Astrocyte of the hippocampus (primary cell): ENCODE results near the gene TOP2B.
A peak's percentile ranks its signal among the peaks of the same experiment; 100 is the strongest.

Source experiments
- DNase-seq: peaks from one replicate; pipeline ENCODE4 v3.0.0; 2011; ENCODE audit warnings: low read depth, low spot score

TOP2B gene

DNA sequence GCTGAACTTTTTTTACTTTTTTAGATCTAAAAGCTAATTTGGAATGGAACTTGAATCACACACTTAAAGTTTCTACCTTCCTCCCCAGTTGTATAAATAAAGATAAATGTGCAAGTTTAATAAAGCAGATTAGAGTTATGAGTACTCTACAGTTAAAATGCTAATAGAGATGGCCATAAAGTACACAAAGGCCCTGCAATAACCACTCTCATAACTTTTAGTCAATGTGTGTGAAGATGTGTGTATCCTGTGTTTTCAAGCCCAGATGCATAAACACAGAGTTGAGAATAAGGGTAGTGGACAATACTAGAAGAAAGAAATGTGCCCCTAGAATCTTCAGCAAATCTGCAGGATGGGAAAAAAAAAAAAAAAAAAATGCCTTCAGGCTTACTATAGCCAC lies 45.3 kb downstream of the TOP2B start:
- DNase-seq, result no peak

DNA sequence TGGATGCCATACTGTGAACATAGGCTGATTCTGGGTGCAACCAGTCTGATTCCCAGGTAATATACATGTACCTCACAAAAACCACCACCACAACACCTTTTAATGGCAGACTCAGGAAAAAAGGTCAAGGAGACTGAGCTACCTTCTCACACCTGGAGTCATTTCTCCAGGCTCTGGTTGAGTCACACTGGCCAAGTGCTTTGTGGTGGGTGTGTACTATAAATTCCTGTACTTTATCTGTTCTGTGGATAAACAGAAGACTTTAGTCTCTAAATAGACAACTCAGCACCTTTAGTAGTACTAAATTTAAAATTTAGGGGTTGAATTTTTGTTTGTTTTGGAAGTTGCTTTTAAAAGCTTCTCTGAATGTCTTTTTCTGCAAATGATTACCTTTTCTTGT lies 46.7 kb downstream of the TOP2B start:
- no peak for DNase-seq

DNA sequence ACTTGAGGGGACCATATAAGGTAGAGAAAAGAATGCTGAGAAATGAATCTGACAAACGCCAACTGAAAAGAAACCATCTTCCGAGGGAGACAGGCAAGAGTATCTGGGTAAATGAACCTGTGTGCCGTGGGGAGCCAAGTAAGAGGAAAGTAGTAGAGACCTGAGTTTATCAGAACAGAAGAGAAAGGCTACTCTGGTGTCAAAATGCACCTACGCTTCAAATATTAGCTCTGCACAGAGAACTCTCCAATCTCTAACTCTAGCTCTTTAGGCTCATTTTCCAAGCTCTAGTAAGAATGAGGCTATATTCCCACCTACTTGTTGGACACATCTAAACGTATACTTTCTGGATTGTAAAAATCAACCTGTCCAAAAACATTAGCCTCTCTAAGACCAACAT lies 53.5 kb downstream of the TOP2B start:
- DNase-seq, result no peak

DNA sequence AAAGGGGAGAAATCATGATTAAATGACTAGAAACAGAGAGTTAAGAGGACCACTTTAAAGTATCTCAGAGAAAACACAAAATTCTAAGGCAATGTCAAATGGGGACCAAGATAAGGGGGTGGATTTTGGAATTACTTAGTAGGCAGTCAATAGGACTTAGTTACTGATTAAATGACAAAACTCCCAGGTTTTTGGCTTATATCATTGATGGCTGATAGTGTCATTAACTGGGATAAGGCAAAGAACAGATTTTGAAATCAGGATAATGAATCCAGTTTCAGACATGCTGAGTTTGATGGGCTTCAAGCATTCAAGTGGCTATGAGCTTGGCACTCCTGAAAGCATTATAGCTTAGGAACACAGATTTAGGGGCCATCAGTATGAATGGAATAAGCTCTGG lies 53.9 kb downstream of the TOP2B start:
- DNase-seq, result no peak

DNA sequence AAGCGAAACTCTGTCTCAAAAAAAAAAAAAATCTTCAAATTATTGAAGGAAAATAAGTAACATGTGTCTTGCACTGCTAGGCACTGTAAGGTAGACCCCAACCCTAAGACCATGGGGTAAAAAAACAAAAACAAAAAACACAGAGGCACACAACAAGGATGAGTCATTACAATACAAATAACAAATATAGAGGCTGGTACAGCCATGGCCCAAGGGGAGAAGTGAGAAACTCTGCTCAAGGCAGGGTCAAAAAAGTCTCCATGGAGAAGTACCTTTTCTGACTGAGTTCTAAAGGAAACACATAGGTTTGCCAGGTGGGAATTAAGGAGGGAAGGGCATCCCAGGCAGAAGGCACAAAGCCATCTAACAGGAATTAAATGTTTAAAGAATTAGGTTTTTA lies 54.5 kb downstream of the TOP2B start:
- no peak for DNase-seq

DNA sequence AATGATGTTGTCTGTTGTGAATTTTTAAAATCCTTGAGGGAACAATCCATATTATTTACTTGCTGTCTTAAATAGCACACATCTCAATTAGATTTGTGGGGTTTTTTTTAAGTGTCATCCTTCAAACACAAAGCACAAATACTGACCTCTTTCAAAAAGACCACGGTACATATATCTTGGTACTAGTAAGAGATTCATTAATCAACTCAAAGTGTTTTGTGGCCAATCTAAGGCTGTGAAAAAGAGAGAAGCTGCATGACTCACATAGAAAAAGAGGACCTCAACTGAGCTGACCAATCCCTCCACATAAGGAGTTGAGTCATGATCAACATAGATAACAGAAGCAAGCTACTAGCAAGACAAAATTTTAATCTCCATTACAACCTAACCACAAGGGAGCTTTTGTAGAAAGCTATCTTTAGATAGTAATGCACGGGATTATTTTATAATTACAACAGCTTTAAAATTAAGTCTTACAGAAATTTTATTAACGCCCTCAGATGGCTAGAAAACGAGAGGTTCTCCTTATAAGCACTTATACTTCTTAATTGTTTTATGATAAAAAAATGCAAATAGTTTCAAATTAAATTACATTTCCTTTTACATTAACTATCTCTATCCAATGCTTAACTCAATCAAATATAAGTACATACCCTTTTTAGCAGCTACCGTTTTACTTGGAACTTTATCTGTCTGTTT lies 60.5 kb downstream of the TOP2B start:
- peak; percentile 86 for DNase-seq

DNA sequence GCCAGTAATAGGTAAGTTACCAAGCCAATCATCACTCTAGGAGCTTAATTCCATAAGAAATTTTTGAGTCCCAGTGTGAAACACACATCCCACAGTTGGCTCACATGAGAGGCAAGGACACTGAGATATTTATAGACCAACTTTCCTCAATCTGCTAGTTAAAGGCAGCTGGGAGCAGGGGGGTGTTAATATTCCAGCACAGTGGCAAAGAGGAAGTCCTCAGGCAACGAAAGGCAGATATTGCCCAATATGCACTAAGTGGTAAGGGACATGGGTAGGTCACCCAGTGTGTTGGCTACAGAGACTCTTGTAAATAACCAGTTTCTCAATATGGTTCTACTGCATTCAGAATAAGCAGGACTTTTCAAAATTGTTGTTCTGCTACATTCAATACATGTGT lies 61.0 kb downstream of the TOP2B start:
- DNase-seq, result peak; percentile 28

DNA sequence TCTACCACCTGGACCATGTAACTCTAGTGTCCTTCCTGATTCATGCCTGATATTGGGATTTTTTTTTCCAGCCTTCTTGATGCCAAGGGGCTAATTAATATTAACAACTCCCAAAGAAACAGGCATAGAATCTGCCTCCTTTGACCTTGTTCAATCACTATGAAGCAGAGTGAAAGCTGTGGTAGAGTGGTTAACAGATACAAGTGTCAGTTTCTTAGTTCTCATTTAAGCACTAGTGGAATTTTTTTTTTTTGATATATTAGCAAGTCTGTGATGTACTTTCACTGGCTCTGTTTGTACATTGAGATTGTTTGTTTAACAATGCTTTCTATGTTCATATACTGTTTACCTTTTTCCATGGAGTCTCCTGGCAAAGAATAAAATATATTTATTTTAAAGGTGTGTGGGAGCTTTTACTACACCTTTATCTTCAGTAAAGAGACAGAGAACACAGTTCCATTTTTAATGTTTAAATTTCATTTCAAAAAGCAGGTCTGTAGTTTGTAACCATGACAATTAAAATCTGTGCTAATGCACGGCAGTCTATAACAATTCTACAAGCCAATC lies 67.1 kb downstream of the TOP2B start:
- DNase-seq, result no peak

DNA sequence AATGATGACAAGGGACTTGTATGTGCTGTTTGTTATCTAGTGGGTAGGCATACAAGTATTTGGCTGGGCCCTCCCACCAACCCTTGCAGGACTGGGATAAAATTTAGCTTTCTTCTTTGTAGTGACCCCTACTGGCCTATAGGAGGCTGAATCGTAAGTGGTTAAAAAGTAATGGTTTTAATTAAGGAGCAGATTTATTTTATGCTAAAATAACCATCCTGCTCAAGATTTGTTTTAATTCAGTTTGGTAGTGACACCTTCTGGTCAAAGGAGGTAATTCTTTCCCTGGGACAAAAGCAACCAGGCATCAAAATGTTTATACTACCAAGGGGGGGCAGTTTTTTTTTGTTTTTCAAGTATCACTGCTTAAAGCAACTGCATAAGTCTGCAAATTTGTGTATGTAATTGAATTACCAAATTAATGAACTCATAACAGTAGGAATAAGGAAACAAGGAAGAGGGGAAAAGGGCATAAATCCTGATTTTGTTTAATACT lies 70.7 kb downstream of the TOP2B start:
- peak; percentile 84 for DNase-seq

DNA sequence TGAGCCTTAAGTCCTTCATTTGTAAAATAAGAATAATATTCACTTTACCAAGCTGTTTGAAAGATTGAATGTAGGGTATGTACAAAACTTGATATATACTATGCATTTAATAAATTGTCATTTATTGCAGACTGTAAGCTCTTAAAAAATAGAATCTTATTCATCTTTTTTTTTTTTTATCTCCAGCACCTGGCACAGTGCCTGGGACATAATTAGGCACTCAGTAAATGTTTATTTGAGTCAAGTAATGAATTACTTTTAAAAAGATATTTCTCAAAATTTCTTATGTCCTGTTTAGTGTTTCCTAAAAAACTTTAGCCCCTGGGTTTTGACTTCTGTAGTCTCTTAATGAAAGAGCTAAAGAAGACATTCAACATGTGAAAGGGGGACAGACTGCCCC lies 71.7 kb downstream of the TOP2B start:
- DNase-seq, result no peak

DNA sequence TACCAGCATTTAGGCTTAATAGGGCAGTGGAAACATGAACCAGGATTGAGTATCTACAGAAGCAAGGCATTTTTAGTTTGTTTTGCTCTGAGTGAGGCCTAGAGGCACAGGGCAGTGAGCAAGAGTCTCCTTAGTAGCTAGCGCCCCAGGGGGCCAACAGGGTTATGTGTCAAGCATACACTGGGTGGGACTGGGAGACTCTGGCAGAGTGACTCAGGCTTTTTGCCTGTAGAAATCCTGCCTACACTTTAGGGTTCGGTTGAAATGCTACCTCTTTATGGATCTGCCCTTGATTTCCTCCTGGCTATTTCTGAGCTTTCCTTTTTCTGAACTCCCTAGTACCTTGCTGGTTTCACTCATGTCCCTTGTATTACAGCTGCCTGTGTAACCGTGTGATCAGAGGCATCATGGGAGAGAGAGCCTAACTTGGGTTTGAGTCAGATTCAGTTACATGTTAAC lies 72.2 kb downstream of the TOP2B start:
- peak; percentile 69 for DNase-seq

DNA sequence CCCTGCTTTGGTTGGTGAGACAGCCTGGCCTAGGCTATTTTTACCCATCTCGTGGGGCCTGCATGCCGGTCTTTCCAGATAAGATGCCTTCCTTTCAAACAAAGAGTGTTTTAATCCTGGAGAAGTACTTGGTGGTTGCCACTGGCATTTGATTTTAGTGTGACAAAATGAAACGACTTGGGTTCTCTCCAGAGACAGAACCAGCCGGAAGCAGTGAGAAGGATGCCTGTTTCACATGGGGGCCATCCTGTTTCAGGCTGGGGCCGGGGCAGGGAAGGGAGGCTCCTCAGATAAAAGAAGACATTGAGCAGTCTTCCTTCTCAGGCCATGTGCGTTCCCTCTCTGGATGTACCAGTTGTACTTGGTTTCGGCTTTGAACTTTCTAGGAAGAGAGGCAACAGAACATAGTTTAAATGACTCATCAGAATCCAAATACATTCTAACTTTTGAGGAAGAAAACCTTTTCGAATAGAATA lies 74.9 kb downstream of the TOP2B start:
- DNase-seq, result no peak

DNA sequence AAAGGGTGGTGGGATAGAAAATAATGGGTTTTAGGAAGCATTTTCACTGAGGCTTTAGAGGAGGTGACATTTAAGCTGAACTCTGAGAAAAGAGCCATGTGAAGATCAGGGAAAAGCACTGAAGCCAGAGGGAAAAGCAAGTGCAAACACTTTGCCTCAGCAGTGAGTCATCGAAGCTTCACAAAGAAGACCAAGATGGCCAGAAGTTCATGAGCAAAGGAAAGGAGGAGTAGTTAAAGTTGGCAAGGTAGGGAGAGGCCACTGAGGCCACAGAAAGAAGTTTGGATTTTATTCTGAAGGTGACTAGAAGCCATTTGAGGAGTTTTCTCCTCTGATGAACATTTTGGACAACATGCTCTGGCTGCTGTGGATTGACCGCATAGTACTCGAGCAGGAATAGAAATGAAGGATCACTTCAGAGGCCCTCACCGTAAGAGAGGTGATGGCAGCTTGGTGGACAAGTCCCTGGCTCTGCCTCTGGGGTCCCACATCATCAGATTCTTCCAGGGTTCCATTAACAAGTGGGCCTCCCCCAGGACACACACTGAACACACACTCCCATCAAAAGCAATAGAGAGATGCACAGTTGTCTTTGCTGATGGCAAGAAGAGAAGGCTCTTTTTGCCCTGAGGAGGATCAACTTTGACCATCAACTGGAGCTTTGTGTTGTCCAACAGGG lies 75.5 kb downstream of the TOP2B start:
- no peak for DNase-seq

DNA sequence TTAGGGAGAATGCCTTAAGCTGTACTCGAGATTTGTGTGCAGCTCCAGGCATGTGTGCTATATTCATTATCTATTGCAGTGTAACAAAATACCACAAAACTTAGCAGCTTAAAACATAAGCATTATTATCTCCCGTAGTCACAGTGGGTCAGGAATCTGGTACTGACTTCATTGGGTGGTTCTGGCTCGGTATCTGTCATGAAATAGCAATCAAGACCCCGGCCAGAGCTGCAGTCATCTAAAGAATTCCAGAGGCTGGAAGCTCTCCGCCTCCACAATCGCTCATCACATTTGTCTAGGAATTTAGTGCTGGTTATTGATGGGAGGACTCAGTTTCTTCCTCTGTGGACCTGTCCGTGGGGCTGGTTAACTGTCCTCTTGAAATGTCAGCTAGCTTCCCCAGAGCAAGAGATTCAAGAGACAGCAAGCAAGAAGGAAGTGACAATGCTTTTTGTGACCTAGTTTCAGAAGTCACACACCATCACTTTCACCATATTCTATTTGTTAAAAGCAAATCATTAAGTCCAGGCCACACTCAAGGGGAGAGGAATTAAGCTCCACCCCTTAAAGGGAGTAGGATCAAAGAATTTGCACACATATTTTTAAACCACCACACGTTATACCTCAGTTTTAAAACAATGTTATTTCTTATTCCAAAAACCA lies 76.1 kb downstream of the TOP2B start:
- DNase-seq, result no peak

DNA sequence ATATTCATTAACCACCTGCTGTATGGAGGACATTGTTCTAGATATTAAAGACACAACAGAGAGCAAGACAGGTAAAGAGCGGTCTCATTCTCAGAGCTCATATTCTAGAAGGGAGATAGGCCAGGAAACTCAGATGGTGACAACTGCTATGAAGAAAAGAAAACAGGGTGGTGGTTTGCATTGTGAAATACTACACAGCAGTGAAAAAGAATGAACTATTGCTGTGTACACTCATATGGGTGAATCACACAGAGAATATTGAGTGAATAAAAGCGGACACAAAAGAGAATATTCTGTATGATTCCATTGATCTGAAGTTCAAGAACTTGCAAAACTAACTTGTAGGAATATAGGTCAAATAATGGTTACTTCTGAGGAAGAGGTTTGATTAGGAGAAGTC lies 76.7 kb downstream of the TOP2B start:
- DNase-seq, result no peak

DNA sequence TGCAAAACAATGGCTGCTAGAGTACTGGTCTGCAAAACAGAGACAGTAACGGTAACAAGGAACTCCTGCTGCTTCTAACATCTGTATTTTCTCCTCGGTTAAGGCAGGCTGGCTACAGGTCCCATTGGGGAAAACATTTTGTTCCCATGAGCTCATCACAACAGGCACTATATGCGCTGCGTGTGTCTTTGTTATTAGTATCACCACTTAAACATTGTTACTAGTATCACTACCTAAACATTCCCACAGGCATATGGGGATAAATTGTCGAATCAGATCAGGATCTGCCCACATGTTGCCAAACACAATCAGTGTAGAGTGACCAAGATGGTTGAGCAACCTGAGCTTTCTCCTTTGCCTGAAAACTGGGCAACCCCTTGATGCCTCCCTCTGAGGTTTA lies 77.2 kb downstream of the TOP2B start:
- no peak for DNase-seq

DNA sequence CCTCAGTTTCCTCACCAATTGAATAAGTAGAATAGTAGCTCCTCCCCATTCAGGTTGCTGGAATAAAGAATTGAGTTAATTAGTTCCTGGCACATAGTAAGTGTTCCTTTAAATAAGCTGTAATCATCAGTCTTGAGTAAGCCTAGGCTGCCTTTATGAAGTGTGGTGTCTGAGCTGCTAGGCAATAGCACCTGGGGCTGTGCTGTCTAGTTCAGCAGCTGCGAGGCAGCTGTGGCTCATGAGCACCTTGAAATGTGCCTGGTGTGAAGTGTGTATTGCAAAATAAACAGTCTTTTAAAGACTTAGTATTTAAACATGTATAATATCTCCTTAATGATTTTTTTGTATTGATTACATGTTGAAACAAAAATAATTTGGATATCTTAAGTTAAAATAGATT lies 77.6 kb downstream of the TOP2B start:
- DNase-seq, result no peak

DNA sequence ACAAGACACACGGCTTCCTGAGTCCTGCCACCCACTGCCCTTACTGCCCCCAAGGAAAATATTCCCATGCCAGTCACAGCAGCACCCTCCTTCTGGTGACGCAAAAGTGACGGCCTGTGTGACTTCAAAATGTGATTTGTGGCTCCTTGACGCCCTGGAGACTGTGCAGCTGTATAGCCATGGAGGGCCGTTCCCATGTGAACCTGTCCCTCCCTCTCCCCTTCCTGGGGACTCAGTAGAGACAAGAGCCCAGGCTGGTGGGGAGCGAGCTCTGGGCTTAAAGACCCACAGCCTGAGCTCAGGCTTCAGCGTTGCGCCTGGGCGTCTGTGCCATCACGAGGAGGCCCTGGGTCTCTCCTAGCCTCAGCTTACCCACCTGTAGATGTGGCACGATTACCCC lies 78.2 kb downstream of the TOP2B start:
- no peak for DNase-seq

DNA sequence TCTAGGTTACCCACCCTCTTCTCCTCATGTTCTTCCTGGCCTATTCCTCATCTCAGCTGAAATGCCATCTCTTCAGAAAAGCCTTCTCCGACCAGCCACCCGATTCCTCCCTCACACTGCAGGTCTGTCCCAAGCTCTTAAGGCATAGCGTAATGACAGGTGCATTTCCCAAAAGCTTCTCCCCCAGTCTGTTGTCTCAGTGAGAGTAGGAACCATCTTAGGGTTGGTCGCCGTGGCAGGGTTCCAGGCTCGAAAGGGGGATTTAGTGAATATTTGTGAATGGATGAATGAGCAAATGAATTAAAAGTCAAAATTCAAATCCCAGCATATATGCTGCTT lies 78.6 kb downstream of the TOP2B start:
- no peak for DNase-seq

DNA sequence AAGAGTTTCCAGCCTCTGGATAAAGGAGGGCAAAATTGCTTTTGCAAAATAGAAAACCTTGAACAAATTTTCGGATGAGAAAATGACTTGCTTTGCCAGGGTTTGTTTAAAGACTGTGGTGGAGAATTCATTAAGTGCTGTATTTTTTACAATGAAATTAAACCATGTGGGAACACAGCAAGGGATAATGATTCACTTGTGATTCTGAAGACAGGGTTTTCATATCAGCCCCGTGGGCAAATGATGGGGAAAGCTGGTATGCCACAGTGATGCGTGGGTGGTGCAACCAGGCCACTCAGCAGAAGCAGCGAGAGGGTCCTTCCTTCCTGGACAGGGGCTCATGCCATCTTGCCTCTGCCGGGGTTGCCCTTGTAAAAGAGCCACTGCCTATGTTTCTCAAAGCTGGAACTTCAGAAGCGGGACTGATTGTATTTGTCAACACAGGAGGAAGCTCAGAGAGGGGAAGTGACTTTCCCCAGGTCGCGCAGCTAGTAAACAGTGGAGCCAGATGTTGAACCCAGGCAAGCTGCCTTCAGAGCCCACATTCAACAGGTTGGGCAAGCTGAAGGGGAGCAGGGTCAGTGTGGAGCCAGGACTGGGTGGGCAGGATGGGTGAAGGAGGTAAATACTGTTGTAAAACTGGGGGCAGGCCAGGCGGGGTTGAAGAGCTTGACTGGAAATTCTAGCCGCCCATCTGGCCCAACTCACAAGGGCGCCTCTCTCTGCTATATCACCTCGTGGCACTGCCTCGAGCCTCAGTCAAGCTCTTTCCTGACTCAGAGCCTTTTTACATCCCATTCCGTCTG lies 79.1 kb downstream of the TOP2B start:
- DNase-seq, result no peak

DNA sequence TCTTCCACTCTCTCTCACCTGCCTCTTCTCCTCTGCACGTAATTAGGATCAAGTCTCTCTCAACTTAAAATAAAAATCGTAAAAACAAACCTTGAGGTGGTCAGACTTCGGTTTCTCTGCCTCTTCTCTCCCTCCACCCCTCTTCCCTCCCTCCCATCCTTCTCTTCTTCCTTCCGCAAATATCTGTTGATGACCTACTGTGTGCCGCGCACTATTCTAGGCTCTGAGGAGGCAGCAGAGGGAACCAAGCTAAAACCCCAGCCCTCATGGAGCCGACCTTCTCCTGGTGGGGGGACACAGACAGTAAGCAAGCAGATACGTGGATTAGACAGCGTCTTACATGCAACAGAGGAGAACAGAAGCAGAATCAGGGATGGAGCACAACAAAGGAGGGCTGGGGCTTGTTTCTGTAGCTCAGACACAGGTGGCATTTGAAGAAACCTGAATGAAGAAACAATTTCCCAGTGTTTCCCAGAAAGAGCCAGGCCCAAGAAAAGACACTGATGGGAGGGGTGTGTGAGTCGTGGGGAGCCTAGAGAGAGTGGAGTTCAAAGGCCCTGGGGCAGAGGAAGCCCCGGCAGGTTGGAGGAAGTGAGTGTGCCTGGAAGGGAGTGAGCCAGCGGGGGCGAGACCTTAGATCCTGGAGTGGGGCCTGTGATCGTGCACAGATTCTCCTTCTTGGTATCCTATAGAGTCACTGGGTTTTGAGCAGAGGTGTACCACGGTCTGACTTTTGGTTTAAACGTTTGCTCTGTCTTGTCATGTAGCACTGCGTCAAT lies 80.5 kb downstream of the TOP2B start:
- no peak for DNase-seq
